CD4-positive, alpha-beta T cell treated with Interleukin-15 for 4 hours (primary cell): Measurements from ENCODE around the gene COLGALT1.

ENCODE experiments used
- DNase-seq: peaks from one replicate; pipeline ENCODE4 v3.0.0-alpha.2; 2020; ENCODE audit warnings: low spot score

COLGALT1 gene

GRCh38 chr19:17599780-17600179, 44.3 kb downstream of the COLGALT1 start:
- DNase-seq = no peak

- no peak for DNase-seq
These were observed 46.2 kb downstream of the COLGALT1 start for GRCh38 chr19:17601683-17602082.

GRCh38 chr19:17602217-17602616, 46.8 kb downstream of the COLGALT1 start:
- no peak for DNase-seq

GRCh38 chr19:17602872-17603510, 47.5 kb downstream of the COLGALT1 start:
- DNase-seq = no peak

- DNase-seq = no peak
These were observed 49.0 kb downstream of the COLGALT1 start for GRCh38 chr19:17604372-17605025.

- DNase-seq = no peak
These were observed 49.7 kb downstream of the COLGALT1 start for GRCh38 chr19:17605117-17605516.

- peak; percentile 77 for DNase-seq
These were observed 50.5 kb downstream of the COLGALT1 start for GRCh38 chr19:17605761-17606589.

GRCh38 chr19:17606590-17607185, 51.2 kb downstream of the COLGALT1 start:
- DNase-seq = no peak

GRCh38 chr19:17607936-17608335, 52.5 kb downstream of the COLGALT1 start:
- DNase-seq = no peak

- DNase-seq = no peak
These were observed 54.9 kb downstream of the COLGALT1 start for GRCh38 chr19:17610384-17610783.

GRCh38 chr19:17611462-17612244, 56.2 kb downstream of the COLGALT1 start:
- DNase-seq = no peak

- no peak for DNase-seq
These were observed 59.0 kb downstream of the COLGALT1 start for GRCh38 chr19:17614476-17614875.

- no peak for DNase-seq
These were observed 60.6 kb downstream of the COLGALT1 start for GRCh38 chr19:17615889-17616685.

- no peak for DNase-seq
These were observed 61.2 kb downstream of the COLGALT1 start for GRCh38 chr19:17616686-17616960.

- no peak for DNase-seq
These were observed 61.7 kb downstream of the COLGALT1 start for GRCh38 chr19:17616961-17617806.

- DNase-seq = no peak
These were observed 62.4 kb downstream of the COLGALT1 start for GRCh38 chr19:17617807-17618192.

GRCh38 chr19:17618281-17618903, 62.9 kb downstream of the COLGALT1 start:
- no peak for DNase-seq

- no peak for DNase-seq
These were observed 63.5 kb downstream of the COLGALT1 start for GRCh38 chr19:17618936-17619335.

GRCh38 chr19:17620696-17621095, 65.2 kb downstream of the COLGALT1 start:
- no peak for DNase-seq
